Left lung (tissue), 10 donors: Measurements from ENCODE around the gene PLP1. TPM values are rescaled to one million over a fixed set of nuclear protein-coding genes. Genes with fewer than 3 reads are reported as not detected.

ENCODE experiments used
- ATAC-seq: fragments of 200-7000 bp; cut with Tn5 transposase; one replicate; pipeline ENCODE4 v1.9.1; 2020; ENCODE audit warnings: moderate library complexity
- DNase-seq, 4 donors: peaks; one replicate each; pipeline ENCODE4 v3.0.0-alpha.2; 2013 to 2020
- H3K27ac ChIP-seq, 2 donors: fragments of 200-600 bp; sonication (generic) in 1 of 2; one replicate each; pipeline versions ENCODE4 v1.5.0 to v1.8.0; 2020 to 2021
- H3K27me3 ChIP-seq, 2 donors: fragments of 200-600 bp; sonication (generic) in 1 of 2; one replicate each; pipeline versions ENCODE4 v1.5.0 to v1.8.0; 2020 to 2021
- H3K36me3 ChIP-seq, 2 donors: fragments of 200-600 bp; sonication (generic) in 1 of 2; one replicate each; pipeline versions ENCODE4 v1.5.0 to v1.8.0; 2020 to 2021
- H3K4me1 ChIP-seq, 2 donors: fragments of 200-600 bp; one replicate each; pipeline ENCODE4 v1.8.0; 2021
- H3K4me3 ChIP-seq, 2 donors: fragments of 200-600 bp; sonication (generic) in 1 of 2; one replicate each; pipeline versions ENCODE4 v1.5.0 to v1.8.0; 2020 to 2021; ENCODE audit warnings: mild to moderate bottlenecking in 1 of 2
- H3K9me3 ChIP-seq, 2 donors: fragments of 200-600 bp; sonication (generic) in 1 of 2; one replicate each; pipeline versions ENCODE4 v1.5.0 to v1.8.0; 2020 to 2021
- CTCF ChIP-seq, 2 donors: fragments of 200-600 bp; sonication (generic) in 1 of 2; IDR thresholded peaks; one replicate each; pipeline versions ENCODE4 v1.5.0 to v1.8.0; 2021; ENCODE audit warnings: antibody characterized with exemption in 2 of 2
- intact Hi-C, 2 donors: fragments of 100-400 bp; cut with DNase I; formaldehyde crosslinking; loops; one replicate each; pipeline versions ENCODE4 v1.11.2 to v1.14.2; 2022
- polyA plus RNA-seq, 6 donors: library from polyadenylated mRNA; unstranded; fragments of 120-200 nt; gene quantifications; one replicate each; pipeline ENCODE4 v1.2.1, GENCODE V29; 2013; ENCODE audit not compliant: insufficient read length in 6 of 6
- total RNA-seq, 2 donors: library from RNA; stranded (reverse); fragmentation: NEBNext Ultra II Directional; extraction: Animal tissue kit (Norgen Biotek cat#: 25700); gene quantifications; one replicate each; pipeline ENCODE4 v1.2.1, GENCODE V29; 2021
- donor health status: DM: no; HTN: yes; CAD: no.
- donor health status: DM: no; HTN: no; CAD: no.

PLP1 gene
- total and polyA plus RNA-seq, 8 donors = 0.08 to 22.2 (median 13.1) TPM

GRCh38 chrX:103823591-103823990, 47.0 kb downstream of the PLP1 start:
- DNase-seq = no peak
- H3K27me3 ChIP-seq = peaks cover 0 to 5% of the 10 kb centered on the region in 2 donors
- no peaks in the 10 kb centered on the region for H3K4me1 ChIP-seq
- H3K9me3 ChIP-seq = no peaks in the 10 kb centered on the region
- H3K27ac ChIP-seq = no peak overlapping the region
- intact Hi-C loops = loop anchor here in 1 of 2 donors (10.0 kb wide), 1 partner anchor 129 kb away; no protein-coding TSS in a partner anchor
- TF ChIP-seq CTCF (IDR thresholded peaks at IDR 0.05) = no peak
- no peaks in the 10 kb centered on the region for H3K36me3 ChIP-seq
- H3K4me3 ChIP-seq = no peak overlapping the region
- ATAC-seq = no peak

DNA sequence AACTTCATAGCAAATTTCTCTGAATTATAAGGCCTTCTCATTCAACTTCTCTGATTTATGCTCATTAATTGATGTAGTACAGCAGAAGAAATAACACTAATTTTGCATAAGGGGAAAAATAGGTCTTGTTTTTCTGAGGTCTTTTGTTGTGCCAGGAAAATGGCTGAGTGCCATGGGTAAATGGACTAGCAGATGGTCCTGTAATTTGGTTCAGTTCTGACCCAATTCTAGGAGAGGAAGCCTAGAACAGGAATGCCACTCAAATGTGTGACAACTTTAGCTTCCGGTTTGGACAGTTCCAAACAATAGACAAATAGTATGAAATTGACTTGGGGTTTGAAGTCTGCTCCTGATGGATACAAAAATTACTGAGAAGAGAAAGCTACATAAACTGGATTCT, 49.2 kb downstream of the PLP1 start:
- no peak for TF ChIP-seq CTCF (IDR thresholded peaks at IDR 0.05)
- Histone ChIP-seq H3K36me3 (no peaks in the 10 kb centered on the region), H3K4me3 (no peak overlapping the region), H3K9me3 (no peaks in the 10 kb centered on the region), H3K27me3 (peaks cover 0 to 5% of the 10 kb centered on the region in 2 donors), H3K4me1 (no peaks in the 10 kb centered on the region), H3K27ac (no peak overlapping the region)
- intact Hi-C loops = loop anchor here in 1 of 2 donors (10.0 kb wide), 1 partner anchor 131 kb away; no protein-coding TSS in a partner anchor
- ATAC-seq (no peak), DNase-seq (no peak)

DNA sequence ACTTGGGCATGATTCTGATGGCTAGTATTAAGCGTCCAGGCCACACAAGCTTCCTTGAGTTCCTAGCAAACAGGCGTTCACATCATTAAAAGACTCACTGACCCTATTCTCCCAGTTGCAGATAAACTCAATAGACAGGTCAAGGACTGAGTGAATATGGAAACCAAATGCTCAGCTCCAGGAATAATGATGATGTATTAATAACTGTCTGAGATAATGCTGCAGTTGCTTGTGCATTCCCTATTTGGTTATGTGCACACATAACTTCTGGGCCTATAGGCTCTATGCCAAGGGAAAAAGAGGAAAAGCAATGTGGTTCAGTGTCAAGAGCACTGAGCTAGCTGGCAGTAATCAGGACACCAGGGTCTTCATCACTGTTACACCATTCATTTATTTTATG, 51.9 kb downstream of the PLP1 start:
- Histone ChIP-seq H3K4me1 (no peaks in the 10 kb centered on the region), H3K27me3 (peaks cover 0 to 5% of the 10 kb centered on the region in 2 donors), H3K27ac (no peak overlapping the region), H3K9me3 (no peaks in the 10 kb centered on the region), H3K36me3 (no peaks in the 10 kb centered on the region), H3K4me3 (no peak overlapping the region)
- DNase-seq = no peak
- intact Hi-C loops = loop anchor here in 1 of 2 donors (10.0 kb wide), 1 partner anchor 134 kb away; no protein-coding TSS in a partner anchor
- ATAC-seq = no peak
- TF ChIP-seq CTCF (IDR thresholded peaks at IDR 0.05) = no peak

GRCh38 chrX:103830848-103831247, 54.2 kb downstream of the PLP1 start:
- no peak overlapping the region for H3K27ac ChIP-seq
- intact Hi-C loops = no loop called here
- no peaks in the 10 kb centered on the region for H3K4me1 ChIP-seq
- peaks cover 0 to 11% of the 10 kb centered on the region in 2 donors for H3K27me3 ChIP-seq
- no peaks in the 10 kb centered on the region for H3K36me3 ChIP-seq
- no peaks in the 10 kb centered on the region for H3K9me3 ChIP-seq
- TF ChIP-seq CTCF (IDR thresholded peaks at IDR 0.05) = no peak
- ATAC-seq (no peak), DNase-seq (no peak)
- H3K4me3 ChIP-seq = no peak overlapping the region

DNA sequence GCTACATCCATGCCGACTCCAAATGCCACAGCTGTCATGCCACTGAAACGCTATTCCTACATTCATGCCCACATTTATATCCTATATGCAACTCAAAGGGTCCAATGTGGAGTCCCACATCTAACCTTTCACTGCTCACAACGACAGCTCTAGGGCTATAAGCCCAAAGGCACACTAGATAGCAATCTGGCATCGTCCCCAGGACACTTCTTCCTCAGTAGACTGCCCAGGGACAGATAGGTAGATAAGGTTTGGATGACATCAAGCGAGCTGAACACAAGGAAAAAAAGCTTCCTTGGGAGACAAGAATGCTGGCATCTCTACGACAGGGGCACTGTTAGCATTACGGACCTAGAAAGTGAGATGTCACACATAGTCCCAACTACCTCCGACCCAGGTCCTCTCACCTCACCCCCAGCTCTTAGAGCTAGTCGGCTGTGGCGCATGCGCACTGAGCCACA, 54.7 kb downstream of the PLP1 start:
- H3K36me3 ChIP-seq = no peaks in the 10 kb centered on the region
- no peaks in the 10 kb centered on the region for H3K9me3 ChIP-seq
- intact Hi-C loops = no loop called here
- no peak for TF ChIP-seq CTCF (IDR thresholded peaks at IDR 0.05)
- peaks cover 0 to 14% of the 10 kb centered on the region in 2 donors for H3K27me3 ChIP-seq
- ATAC-seq (no peak), DNase-seq (peak in 1 of 4 donors; percentile 85)
- no peak overlapping the region for H3K27ac ChIP-seq
- H3K4me1 ChIP-seq = no peaks in the 10 kb centered on the region
- H3K4me3 ChIP-seq = peak overlapping the region; percentile 30 to 45
